ENCODE measurements around the gene LEUTX. TPM values are rescaled to one million over a fixed set of nuclear protein-coding genes. Genes with fewer than 3 reads are reported as not detected.

The LEUTX gene, protein sequence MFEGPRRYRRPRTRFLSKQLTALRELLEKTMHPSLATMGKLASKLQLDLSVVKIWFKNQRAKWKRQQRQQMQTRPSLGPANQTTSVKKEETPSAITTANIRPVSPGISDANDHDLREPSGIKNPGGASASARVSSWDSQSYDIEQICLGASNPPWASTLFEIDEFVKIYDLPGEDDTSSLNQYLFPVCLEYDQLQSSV
- total RNA-seq (not detected), total RNA-seq (0 to 0.06 (median 0) reads per million in 172 experiments)
- not detected for polyA plus RNA-seq (2013, experiment 1 of 2)
- not detected for polyA plus RNA-seq (2013, experiment 2 of 2)

- Histone ChIP-seq H3K36me3 (ENCODE audit: insufficient read depth, low read length) (no peaks in the 10 kb centered on the region), H3K27me3 (ENCODE audit: control insufficient read depth in 1 of 2, insufficient read depth in 2 of 2, low read length in 2 of 2) (no peaks in the 10 kb centered on the region), H3K9me3 (ENCODE audit: control insufficient read depth in 1 of 2, insufficient read depth in 1 of 2, low read length in 2 of 2) (no peaks in the 10 kb centered on the region), H3K4me1 (ENCODE audit: insufficient read depth, low read length) (no peaks in the 10 kb centered on the region), H3K27ac (ENCODE audit: low read depth in 1 of 2, low read length in 2 of 2) (no peak within 1 kb of the TSS), H3K4me3 (ENCODE audit: low read length) (no peak within 1 kb of the TSS)
- H3K36me3 Mint-ChIP-seq (ENCODE audit: low read depth), result no peaks in the 10 kb centered on the region
- intact Hi-C loops (cut with DNase I, micrococcal nuclease), result no loop called here
- no peak within 1 kb of the TSS for H3K27ac Mint-ChIP-seq
- TF ChIP-seq CTCF (IDR thresholded peaks at IDR 0.05), result no peak
- H3K4me1 Mint-ChIP-seq (ENCODE audit: low read depth), result no peaks in the 10 kb centered on the region
- no peak for DNase-seq
- CTCF ChIA-PET, result no interaction called here
- ATAC-seq (ENCODE audit: poor library complexity), result no peak
- H3K9me3 Mint-ChIP-seq, result no peaks in the 10 kb centered on the region
- H3K27me3 Mint-ChIP-seq, result peaks cover 43% of the 10 kb centered on the region
- POLR2A ChIA-PET, result no interaction called here
- H3K4me3 Mint-ChIP-seq, result no peak within 1 kb of the TSS
Measured at GRCh38 chr19:39778763-39779162, at the start of gene LEUTX. Gene LEUTX (plus strand): TSS chr19:39778854. CDS start chr19:39778921, 67 bp downstream.

DNA sequence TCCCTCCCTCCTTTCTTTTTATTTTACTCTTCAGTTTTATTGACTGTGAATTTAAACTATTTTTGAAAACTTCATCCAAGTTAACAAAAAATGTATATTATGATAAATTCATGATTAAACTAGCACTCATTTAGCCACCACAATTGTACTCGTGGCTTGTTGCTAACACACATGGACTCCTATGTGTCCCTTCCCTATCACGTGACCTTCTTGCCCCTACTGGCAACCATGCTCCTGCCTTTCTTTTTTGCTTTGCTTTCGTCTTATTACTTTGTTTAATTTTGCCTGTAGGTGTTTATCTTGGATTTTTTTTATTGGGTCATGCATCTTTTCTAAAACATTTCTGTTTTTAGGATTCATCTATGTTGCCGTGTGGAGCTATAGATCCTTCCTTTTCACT lies 49.1 kb upstream of the LEUTX start:
- intact Hi-C loops (cut with DNase I, micrococcal nuclease), result no loop called here
- Mint-ChIP-seq H3K4me1 (ENCODE audit: low read depth) (no peaks in the 10 kb centered on the region), H3K9me3 (no peaks in the 10 kb centered on the region), H3K4me3 (no peak overlapping the region), H3K27ac (no peak overlapping the region), H3K27me3 (peaks cover 34% of the 10 kb centered on the region), H3K36me3 (ENCODE audit: low read depth) (no peaks in the 10 kb centered on the region)
- ChIA-PET POLR2A (no interaction called here), CTCF (no interaction called here)
- DNase-seq, result no peak
- no peak for TF ChIP-seq CTCF (IDR thresholded peaks at IDR 0.05)
- Histone ChIP-seq H3K9me3 (ENCODE audit: control insufficient read depth in 1 of 2, insufficient read depth in 1 of 2, low read length in 2 of 2) (no peaks in the 10 kb centered on the region), H3K27ac (ENCODE audit: low read depth in 1 of 2, low read length in 2 of 2) (no peak overlapping the region), H3K4me1 (ENCODE audit: insufficient read depth, low read length) (no peaks in the 10 kb centered on the region), H3K4me3 (ENCODE audit: low read length) (no peak overlapping the region), H3K36me3 (ENCODE audit: insufficient read depth, low read length) (no peaks in the 10 kb centered on the region), H3K27me3 (ENCODE audit: control insufficient read depth in 1 of 2, insufficient read depth in 2 of 2, low read length in 2 of 2) (no peaks in the 10 kb centered on the region)
- no peak for ATAC-seq (ENCODE audit: poor library complexity)

- no peak overlapping the region for H3K27ac ChIP-seq (ENCODE audit: low read depth in 1 of 2, low read length in 2 of 2)
- Mint-ChIP-seq H3K4me3 (no peak overlapping the region), H3K9me3 (no peaks in the 10 kb centered on the region), H3K36me3 (ENCODE audit: low read depth) (no peaks in the 10 kb centered on the region), H3K27me3 (peaks cover 27% of the 10 kb centered on the region), H3K4me1 (ENCODE audit: low read depth) (no peaks in the 10 kb centered on the region), H3K27ac (no peak overlapping the region)
- ChIA-PET CTCF (no interaction called here), POLR2A (no interaction called here)
- no peak overlapping the region for H3K4me3 ChIP-seq (ENCODE audit: low read length)
- no peaks in the 10 kb centered on the region for H3K27me3 ChIP-seq (ENCODE audit: control insufficient read depth in 1 of 2, insufficient read depth in 2 of 2, low read length in 2 of 2)
- intact Hi-C loops (cut with DNase I, micrococcal nuclease), result no loop called here
- DNase-seq (no peak), ATAC-seq (ENCODE audit: poor library complexity) (no peak)
- TF ChIP-seq CTCF (IDR thresholded peaks at IDR 0.05), result no peak
- H3K4me1 ChIP-seq (ENCODE audit: insufficient read depth, low read length), result no peaks in the 10 kb centered on the region
- H3K36me3 ChIP-seq (ENCODE audit: insufficient read depth, low read length), result no peaks in the 10 kb centered on the region
- no peaks in the 10 kb centered on the region for H3K9me3 ChIP-seq (ENCODE audit: control insufficient read depth in 1 of 2, insufficient read depth in 1 of 2, low read length in 2 of 2)
Measured at GRCh38 chr19:39731685-39732084, 47.0 kb upstream of the LEUTX start.

Data from CD4-positive, alpha-beta T cell (primary cell).